MM.1S (cell line): Measurements from ENCODE around the gene MBTPS1.

ENCODE experiments used
- CTCF ChIP-seq: fragments of 300-600 bp; sonication (generic); IDR thresholded peaks from 2 replicates; pipeline ENCODE4 v1.5.1; 2016; ENCODE audit warnings: antibody characterized with exemption, low read length, mixed read lengths
- EZH2 ChIP-seq: fragments of 300-600 bp; sonication (generic); optimal IDR thresholded peaks from 2 replicates; pipeline ENCODE3; 2017; ENCODE audit warnings: low read depth, mild to moderate bottlenecking, antibody characterized with exemption, low read length, mixed read lengths
- EZH2phosphoT487 ChIP-seq: fragments of 300-600 bp; sonication (generic); IDR thresholded peaks from 2 replicates; pipeline ENCODE4 v1.6.1; 2018; ENCODE audit warnings: antibody characterized with exemption, low read length

DNA sequence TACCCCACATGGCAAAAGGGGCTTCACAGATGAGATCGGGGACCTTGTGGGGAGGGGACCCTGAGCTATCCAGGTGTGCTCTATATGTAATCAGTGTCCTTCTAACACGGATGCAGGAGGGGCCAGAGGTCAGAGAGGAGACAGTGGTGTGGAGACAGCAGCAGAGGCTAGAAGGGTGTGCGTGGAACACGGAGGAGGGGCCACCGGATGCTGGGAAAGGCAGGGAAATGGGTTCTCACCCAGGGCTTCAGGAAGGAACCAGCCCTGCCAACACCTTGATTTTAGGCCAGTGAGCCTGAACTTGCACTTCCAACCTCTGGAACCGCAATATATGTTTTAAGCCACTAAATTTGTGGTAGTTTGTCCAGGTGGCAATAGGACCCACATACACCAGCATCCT, 69.5 kb downstream of the MBTPS1 start:
- TF ChIP-seq EZH2 (no peak), CTCF (no peak), EZH2phosphoT487 (no peak)
